ENCODE data around the gene NOTCH2NLA.
"Not testable (repeated sequence)": the region's sequence is repeated elsewhere in the genome, so short reads cannot be mapped to it uniquely, and the experiment has no call there.

Gene NOTCH2NLA

GRCh38 chr1:146266179-146266748 lies 37.4 kb upstream of the NOTCH2NLA start:
- H3K79me1 ChIP-seq (ENCODE audit: low read depth, low read length); H2BK15ac ChIP-seq (ENCODE audit: low read length); H3K36me3 ChIP-seq (replicated peaks in 1 of 2; ENCODE audit: control insufficient read depth in 2 of 2, insufficient read depth in 2 of 2, low read length in 2 of 2); H3K4ac ChIP-seq (ENCODE audit: low read length); H3K9me3 ChIP-seq (replicated peaks in 1 of 2; ENCODE audit: control insufficient read depth in 2 of 2, insufficient read depth in 1 of 2, low read depth in 1 of 2, low read length in 2 of 2); H3K4me2 ChIP-seq (ENCODE audit: insufficient read depth, low read length, poor library complexity, severe bottlenecking); H3K18ac ChIP-seq (ENCODE audit: low read length); H3K14ac ChIP-seq (ENCODE audit: low read length); H2BK5ac ChIP-seq (ENCODE audit: low read length); H3K4me3 ChIP-seq (ENCODE audit: low read length in 2 of 2); H3K27me3 ChIP-seq (ENCODE audit: control insufficient read depth in 3 of 3, insufficient read depth in 3 of 3, low read depth in 1 of 3, low read length in 3 of 3); DNase-seq (ENCODE audit: low spot score); H2BK120ac ChIP-seq (ENCODE audit: low read depth, low read length); H4K91ac ChIP-seq (ENCODE audit: low read depth, low read length, poor library complexity); H3K23ac ChIP-seq (ENCODE audit: low read depth, low read length, poor library complexity); H4K8ac ChIP-seq (ENCODE audit: low read depth, low read length); H2AK5ac ChIP-seq (ENCODE audit: low read depth, low read length); H2AFZ ChIP-seq (ENCODE audit: low read length); H3K27ac ChIP-seq (replicated peaks; ENCODE audit: low read length); H2BK12ac ChIP-seq (ENCODE audit: low read length); H3K9ac ChIP-seq (ENCODE audit: low read depth, low read length, poor library complexity); H3K4me1 ChIP-seq (ENCODE audit: control insufficient read depth in 2 of 2, insufficient read depth in 1 of 2, low read depth in 1 of 2, low read length in 2 of 2): not testable (repeated sequence)
- no CpG with 5 or more reads among the region's 2 CpGs for WGBS, 2 donors (ENCODE audit: extremely low coverage in 2 of 2, insufficient read length in 2 of 2, insufficient replicate concordance in 1 of 2)

- not testable (repeated sequence) for H3K36me3 ChIP-seq (replicated peaks in 1 of 2; ENCODE audit: control insufficient read depth in 2 of 2, insufficient read depth in 2 of 2, low read length in 2 of 2); H3K4me2 ChIP-seq (ENCODE audit: insufficient read depth, low read length, poor library complexity, severe bottlenecking); H4K8ac ChIP-seq (ENCODE audit: low read depth, low read length); H2BK15ac ChIP-seq (ENCODE audit: low read length); H2BK5ac ChIP-seq (ENCODE audit: low read length); H3K4me1 ChIP-seq (ENCODE audit: control insufficient read depth in 2 of 2, insufficient read depth in 1 of 2, low read depth in 1 of 2, low read length in 2 of 2); H3K18ac ChIP-seq (ENCODE audit: low read length); DNase-seq (ENCODE audit: low spot score); H3K27ac ChIP-seq (replicated peaks; ENCODE audit: low read length); H2AFZ ChIP-seq (ENCODE audit: low read length); H3K27me3 ChIP-seq (ENCODE audit: control insufficient read depth in 3 of 3, insufficient read depth in 3 of 3, low read depth in 1 of 3, low read length in 3 of 3); H2BK120ac ChIP-seq (ENCODE audit: low read depth, low read length); H2AK5ac ChIP-seq (ENCODE audit: low read depth, low read length); H3K14ac ChIP-seq (ENCODE audit: low read length); H3K23ac ChIP-seq (ENCODE audit: low read depth, low read length, poor library complexity); H2BK12ac ChIP-seq (ENCODE audit: low read length); H3K9ac ChIP-seq (ENCODE audit: low read depth, low read length, poor library complexity); H3K79me1 ChIP-seq (ENCODE audit: low read depth, low read length); H3K4me3 ChIP-seq (ENCODE audit: low read length in 2 of 2); H4K91ac ChIP-seq (ENCODE audit: low read depth, low read length, poor library complexity); H3K4ac ChIP-seq (ENCODE audit: low read length); H3K9me3 ChIP-seq (replicated peaks in 1 of 2; ENCODE audit: control insufficient read depth in 2 of 2, insufficient read depth in 1 of 2, low read depth in 1 of 2, low read length in 2 of 2)
- no CpG with 5 or more reads among the region's 3 CpGs for WGBS, 2 donors (ENCODE audit: extremely low coverage in 2 of 2, insufficient read length in 2 of 2, insufficient replicate concordance in 1 of 2)
Measured at GRCh38 chr1:146264761-146265160, 35.9 kb upstream of the NOTCH2NLA start.

GRCh38 chr1:146260006-146260730 lies 31.3 kb upstream of the NOTCH2NLA start:
- H3K23ac ChIP-seq (ENCODE audit: low read depth, low read length, poor library complexity); H3K27me3 ChIP-seq (ENCODE audit: control insufficient read depth in 3 of 3, insufficient read depth in 3 of 3, low read depth in 1 of 3, low read length in 3 of 3); H2BK120ac ChIP-seq (ENCODE audit: low read depth, low read length); H4K91ac ChIP-seq (ENCODE audit: low read depth, low read length, poor library complexity); H3K18ac ChIP-seq (ENCODE audit: low read length); H2BK12ac ChIP-seq (ENCODE audit: low read length); H3K4me1 ChIP-seq (ENCODE audit: control insufficient read depth in 2 of 2, insufficient read depth in 1 of 2, low read depth in 1 of 2, low read length in 2 of 2); H3K9ac ChIP-seq (ENCODE audit: low read depth, low read length, poor library complexity); DNase-seq (ENCODE audit: low spot score); H3K27ac ChIP-seq (replicated peaks; ENCODE audit: low read length); H2BK5ac ChIP-seq (ENCODE audit: low read length); H3K79me1 ChIP-seq (ENCODE audit: low read depth, low read length); H3K14ac ChIP-seq (ENCODE audit: low read length); H3K9me3 ChIP-seq (replicated peaks in 1 of 2; ENCODE audit: control insufficient read depth in 2 of 2, insufficient read depth in 1 of 2, low read depth in 1 of 2, low read length in 2 of 2); H3K36me3 ChIP-seq (replicated peaks in 1 of 2; ENCODE audit: control insufficient read depth in 2 of 2, insufficient read depth in 2 of 2, low read length in 2 of 2); H4K8ac ChIP-seq (ENCODE audit: low read depth, low read length); H2AFZ ChIP-seq (ENCODE audit: low read length); H2AK5ac ChIP-seq (ENCODE audit: low read depth, low read length); H3K4ac ChIP-seq (ENCODE audit: low read length); H3K4me2 ChIP-seq (ENCODE audit: insufficient read depth, low read length, poor library complexity, severe bottlenecking); H2BK15ac ChIP-seq (ENCODE audit: low read length); H3K4me3 ChIP-seq (ENCODE audit: low read length in 2 of 2): not testable (repeated sequence)
- no CpG with 5 or more reads among the region's 8 CpGs for WGBS, 2 donors (ENCODE audit: extremely low coverage in 2 of 2, insufficient read length in 2 of 2, insufficient replicate concordance in 1 of 2)

- not testable (repeated sequence) for H4K8ac ChIP-seq (ENCODE audit: low read depth, low read length); H2AFZ ChIP-seq (ENCODE audit: low read length); H2BK5ac ChIP-seq (ENCODE audit: low read length); H2BK15ac ChIP-seq (ENCODE audit: low read length); H3K27me3 ChIP-seq (ENCODE audit: control insufficient read depth in 3 of 3, insufficient read depth in 3 of 3, low read depth in 1 of 3, low read length in 3 of 3); H4K91ac ChIP-seq (ENCODE audit: low read depth, low read length, poor library complexity); H3K23ac ChIP-seq (ENCODE audit: low read depth, low read length, poor library complexity); H3K4me3 ChIP-seq (ENCODE audit: low read length in 2 of 2); H3K4ac ChIP-seq (ENCODE audit: low read length); H3K9ac ChIP-seq (ENCODE audit: low read depth, low read length, poor library complexity); H2BK120ac ChIP-seq (ENCODE audit: low read depth, low read length); DNase-seq (ENCODE audit: low spot score); H3K14ac ChIP-seq (ENCODE audit: low read length); H3K9me3 ChIP-seq (replicated peaks in 1 of 2; ENCODE audit: control insufficient read depth in 2 of 2, insufficient read depth in 1 of 2, low read depth in 1 of 2, low read length in 2 of 2); H3K27ac ChIP-seq (replicated peaks; ENCODE audit: low read length); H3K4me1 ChIP-seq (ENCODE audit: control insufficient read depth in 2 of 2, insufficient read depth in 1 of 2, low read depth in 1 of 2, low read length in 2 of 2); H2BK12ac ChIP-seq (ENCODE audit: low read length); H3K18ac ChIP-seq (ENCODE audit: low read length); H3K36me3 ChIP-seq (replicated peaks in 1 of 2; ENCODE audit: control insufficient read depth in 2 of 2, insufficient read depth in 2 of 2, low read length in 2 of 2); H3K4me2 ChIP-seq (ENCODE audit: insufficient read depth, low read length, poor library complexity, severe bottlenecking); H3K79me1 ChIP-seq (ENCODE audit: low read depth, low read length); H2AK5ac ChIP-seq (ENCODE audit: low read depth, low read length)
- WGBS, 2 donors (ENCODE audit: extremely low coverage in 2 of 2, insufficient read length in 2 of 2, insufficient replicate concordance in 1 of 2), result no CpG with 5 or more reads among the region's 1 CpG
Measured at GRCh38 chr1:146257992-146258552, 29.3 kb upstream of the NOTCH2NLA start.

Data from neuronal stem cell (in vitro differentiated cells).